H1 (cell line): Measurements from ENCODE around the gene MTNR1A. TPM values are rescaled to one million over a fixed set of nuclear protein-coding genes. Genes with fewer than 3 reads are reported as not detected.

Experiments used
- CTCF ChIA-PET: fragments of 300-600 bp; sonication (Branson Sonifier 250); formaldehyde crosslinking; loops from one replicate; lab custom pipeline; 2021; ENCODE audit not compliant: partially characterized antibody; lab: Charles Lee
- POLR2A ChIA-PET: fragments of 300-600 bp; sonication (Branson Sonifier 250); formaldehyde crosslinking; loops from one replicate; lab custom pipeline; 2021; ENCODE audit warnings: inconsistent platforms; ENCODE audit not compliant: partially characterized antibody; lab: Charles Lee
- DNase-seq, 2 experiments: peaks; one replicate each; pipeline versions ENCODE4 v3.0.0 to v3.0.0-alpha.2; 2010 to 2022; ENCODE audit warnings: low spot score in 2 of 2, low read depth in 1 of 2, mixed read lengths in 1 of 2
- FAIRE-seq: peaks from 2 replicates; lab custom pipeline; 2011; peaks lifted over from hg19 to GRCh38; lab: Jason Lieb, UNC
- H2AFZ ChIP-seq: 2 replicates; pipeline ENCODE4 v1.8.1; 2012; ENCODE audit warnings: low read length, inconsistent platforms
- H2AK5ac ChIP-seq: 2 replicates; pipeline ENCODE4 v1.6.1; 2013; ENCODE audit warnings: low read depth, low read length
- H2BK120ac ChIP-seq: replicated peaks from 2 replicates; pipeline ENCODE3; 2013; ENCODE audit warnings: low read depth, low read length, inconsistent platforms
- H2BK12ac ChIP-seq: 2 replicates; pipeline ENCODE4 v1.6.1; 2013; ENCODE audit warnings: low read depth, low read length
- H2BK15ac ChIP-seq: 2 replicates; pipeline ENCODE4 v1.6.1; 2013; ENCODE audit warnings: low read length
- H2BK20ac ChIP-seq: 2 replicates; pipeline ENCODE4 v1.6.1; 2013; ENCODE audit warnings: low read length
- H2BK5ac ChIP-seq: 2 replicates; pipeline ENCODE4 v1.6.1; 2013; ENCODE audit warnings: low read depth, low read length
- H3K14ac ChIP-seq: 2 replicates; pipeline ENCODE4 v1.6.1; 2013; ENCODE audit warnings: inconsistent platforms; ENCODE audit not compliant: insufficient read length
- H3K18ac ChIP-seq: 2 replicates; pipeline ENCODE4 v1.6.1; 2013; ENCODE audit warnings: low read length; ENCODE audit errors: extremely low read depth
- H3K23ac ChIP-seq: 2 replicates; pipeline ENCODE4 v1.6.1; 2013; ENCODE audit warnings: inconsistent platforms; ENCODE audit not compliant: insufficient read length
- H3K23me2 ChIP-seq: 2 replicates; pipeline ENCODE4 v1.6.1; 2013; ENCODE audit warnings: low read depth, low read length
- H3K27ac ChIP-seq: 2 replicates; pipeline ENCODE4 v1.6.1; 2011; ENCODE audit warnings: low read depth, low read length, inconsistent platforms
- H3K27me3 ChIP-seq, 4 experiments: replicated peaks in 1 of 4; 1 replicate in 1 of 4; 2 replicates in 3 of 4; pipeline versions ENCODE4 v1.6.1 to v1.8.1; 2011 to 2013; ENCODE audit warnings: low read length in 3 of 4, mild to moderate bottlenecking in 3 of 4, inconsistent platforms in 2 of 4, mixed read lengths in 2 of 4, moderate library complexity in 1 of 4; ENCODE audit not compliant: control insufficient read depth in 3 of 4, insufficient read depth in 3 of 4; ENCODE audit errors: extremely low read depth in 1 of 4
- H3K36me3 ChIP-seq, 4 experiments: 2 replicates each; pipeline versions ENCODE4 v1.6.1 to v1.8.1; 2011 to 2013; ENCODE audit warnings: mild to moderate bottlenecking in 4 of 4, low read length in 3 of 4, moderate library complexity in 2 of 4, control low read depth in 1 of 4, inconsistent platforms in 1 of 4; ENCODE audit not compliant: insufficient read depth in 4 of 4, control insufficient read depth in 2 of 4
- H3K4ac ChIP-seq: replicated peaks from 2 replicates; pipeline ENCODE3; 2013; ENCODE audit warnings: low read length, low read depth, mixed read lengths, inconsistent platforms; ENCODE audit not compliant: insufficient read length
- H3K4me1 ChIP-seq, 4 experiments: replicated peaks in 1 of 4; 1 replicate in 1 of 4; 2 replicates in 3 of 4; pipeline versions ENCODE4 v1.6.1 to v1.8.1; 2011 to 2013; ENCODE audit warnings: low read length in 3 of 4, inconsistent platforms in 2 of 4, mixed read lengths in 1 of 4; ENCODE audit not compliant: insufficient read depth in 4 of 4, control insufficient read depth in 3 of 4
- H3K4me2 ChIP-seq, 2 experiments: 2 replicates each; pipeline versions ENCODE4 v1.6.1 to v1.8.1; 2011 to 2013; ENCODE audit warnings: low read depth in 2 of 2, low read length in 2 of 2, control low read depth in 1 of 2, inconsistent platforms in 1 of 2, mild to moderate bottlenecking in 1 of 2; ENCODE audit not compliant: insufficient read depth in 1 of 2
- H3K4me3 ChIP-seq, 4 experiments: fragments of 200-600, 300-600 bp in 1 of 4; sonication (generic), shearing (Covaris generic), sonication (Bioruptor Twin) in 1 of 4; 2 replicates each; pipeline versions ENCODE4 v1.5.1 to v1.8.1; 2011 to 2016; ENCODE audit warnings: low read length in 4 of 4, low read depth in 3 of 4, control low read depth in 2 of 4, inconsistent platforms in 2 of 4, mild to moderate bottlenecking in 2 of 4, mixed read lengths in 1 of 4, moderate library complexity in 1 of 4; ENCODE audit not compliant: insufficient read depth in 2 of 4; ENCODE audit errors: extremely low read depth in 1 of 4
- H3K56ac ChIP-seq: replicated peaks from 2 replicates; pipeline ENCODE3; 2013; ENCODE audit warnings: low read depth, mild to moderate bottlenecking, mixed read lengths, low read length, inconsistent platforms; ENCODE audit not compliant: insufficient read length
- H3K79me1 ChIP-seq: 2 replicates; pipeline ENCODE4 v1.6.1; 2013; ENCODE audit warnings: low read depth, low read length, control low read depth
- H3K79me2 ChIP-seq, 2 experiments: 2 replicates each; pipeline versions ENCODE4 v1.6.1 to v1.8.1; 2012 to 2013; ENCODE audit warnings: low read length in 2 of 2, mild to moderate bottlenecking in 2 of 2, inconsistent platforms in 1 of 2; ENCODE audit not compliant: insufficient read depth in 2 of 2, control insufficient read depth in 1 of 2
- H3K9ac ChIP-seq, 4 experiments: replicated peaks in 1 of 4; 1 replicate in 1 of 4; 2 replicates in 3 of 4; pipeline versions ENCODE4 v1.6.1 to v1.8.1; 2011 to 2013; ENCODE audit warnings: low read depth in 3 of 4, low read length in 3 of 4, control low read depth in 2 of 4, mild to moderate bottlenecking in 2 of 4, moderate library complexity in 2 of 4, inconsistent platforms in 1 of 4; ENCODE audit errors: extremely low read depth in 1 of 4
- H3K9me3 ChIP-seq, 2 experiments: 2 replicates each; pipeline versions ENCODE4 v1.6.1 to v1.8.1; 2012 to 2013; ENCODE audit warnings: mild to moderate bottlenecking in 2 of 2, moderate library complexity in 2 of 2, control low read depth in 1 of 2, inconsistent platforms in 1 of 2, low read depth in 1 of 2, low read length in 1 of 2, mixed read lengths in 1 of 2; ENCODE audit not compliant: insufficient read depth in 2 of 2
- H4K20me1 ChIP-seq, 2 experiments: replicated peaks in 1 of 2; 2 replicates each; pipeline versions ENCODE3 to v1.8.1; 2011 to 2013; ENCODE audit warnings: inconsistent platforms in 2 of 2, low read length in 2 of 2, mild to moderate bottlenecking in 1 of 2; ENCODE audit not compliant: insufficient read depth in 2 of 2, control insufficient read depth in 1 of 2
- H4K5ac ChIP-seq: 2 replicates; pipeline ENCODE4 v1.6.1; 2013; ENCODE audit warnings: low read length, low read depth, mixed read lengths, inconsistent platforms; ENCODE audit not compliant: insufficient read length
- H4K8ac ChIP-seq: 2 replicates; pipeline ENCODE4 v1.8.0; 2013; ENCODE audit warnings: mild to moderate bottlenecking, moderate library complexity, low read length, inconsistent platforms; ENCODE audit not compliant: insufficient read depth; ENCODE audit errors: extremely low read depth
- H4K91ac ChIP-seq: replicated peaks from 2 replicates; pipeline ENCODE3; 2013; ENCODE audit warnings: low read length, mixed read lengths, inconsistent platforms; ENCODE audit not compliant: insufficient read length
- ASH2L ChIP-seq: fragments of 200-600, 300-600 bp; sonication (generic); IDR thresholded peaks from one replicate; pipeline ENCODE4 v1.7.1; 2017; ENCODE audit warnings: low read length
- BACH1 ChIP-seq: IDR thresholded peaks from 2 replicates; pipeline ENCODE4 v1.6.1; 2012; ENCODE audit warnings: low read length, improper control_type of control experiment
- CHD1 ChIP-seq: IDR thresholded peaks from 2 replicates; pipeline ENCODE4 v1.6.1; 2012; ENCODE audit warnings: low read depth, low read length, improper control_type of control experiment
- GABPA ChIP-seq: IDR thresholded peaks from 2 replicates; pipeline ENCODE4 v1.6.1; 2011; ENCODE audit warnings: mild to moderate bottlenecking, low read length, moderate library complexity, borderline replicate concordance; ENCODE audit not compliant: insufficient read depth
- NRF1 ChIP-seq: IDR thresholded peaks from 2 replicates; pipeline ENCODE4 v1.6.1; 2011; ENCODE audit warnings: mild to moderate bottlenecking, low read depth, low read length, improper control_type of control experiment
- RBBP5 ChIP-seq: IDR thresholded peaks from 2 replicates; pipeline ENCODE4 v1.7.1; 2012; ENCODE audit warnings: low read depth, mild to moderate bottlenecking, inconsistent platforms, low read length, moderate library complexity, borderline replicate concordance
- SAP30 ChIP-seq: fragments of 300-600 bp; sonication (generic); IDR thresholded peaks from 2 replicates; pipeline ENCODE4 v1.7.1; 2012; ENCODE audit warnings: low read length, moderate library complexity, mild to moderate bottlenecking, inconsistent platforms; ENCODE audit not compliant: insufficient read depth, insufficient replicate concordance
- SP2 ChIP-seq: IDR thresholded peaks from 2 replicates; pipeline ENCODE4 v1.6.1; 2012; ENCODE audit warnings: mild to moderate bottlenecking, low read length, inconsistent platforms
- SP4 ChIP-seq: IDR thresholded peaks from 2 replicates; pipeline ENCODE4 v1.6.1; 2012; ENCODE audit warnings: low read length, inconsistent platforms
- TBP ChIP-seq: IDR thresholded peaks from 2 replicates; pipeline ENCODE4 v1.6.1; 2011; ENCODE audit warnings: low read depth, low read length, improper control_type of control experiment
- TEAD4 ChIP-seq: IDR thresholded peaks from 2 replicates; pipeline ENCODE4 v1.6.1; 2012; ENCODE audit warnings: low read depth, low read length, inconsistent platforms, mixed read lengths
- YY1 ChIP-seq: IDR thresholded peaks from 2 replicates; pipeline ENCODE4 v1.6.1; 2011; ENCODE audit warnings: low read depth, mild to moderate bottlenecking, low read length
- WGBS, 2 experiments: shearing (Covaris generic) in 1 of 2; methylation state at CpG; one replicate each; pipeline versions ENCODE4 v1.1.6 to v1.1.7; 2013 to 2015; ENCODE audit warnings: low lambda C conversion rate in 2 of 2, mixed read lengths in 2 of 2, inconsistent platforms in 1 of 2, low coverage in 1 of 2, missing lambda C conversion rate in 1 of 2; ENCODE audit not compliant: insufficient replicate concordance in 2 of 2, insufficient coverage in 1 of 2, insufficient read length in 1 of 2; ENCODE audit errors: extremely low coverage in 1 of 2, missing lambda C conversion rate in 1 of 2; 5-methylcytosine and 5-hydroxymethylcytosine counted together
- polyA plus RNA-seq, 7 experiments: library from polyadenylated mRNA; depleted of rRNA in 3 of 7; stranded (reverse) in 5 of 7; unstranded in 2 of 7; fragments of >200 nt in 5 of 7; fragments of 200-250 nt in 2 of 7; gene quantifications; 1 replicate in 5 of 7; 2 replicates in 1 of 7; 4 replicates in 1 of 7; pipeline versions ENCODE4 v1.2.1 to v1.2.3, GENCODE V29; 2011 to 2013; ENCODE audit warnings: missing spikeins in 2 of 7, mixed read lengths in 2 of 7
- total RNA-seq: library from RNA; stranded (reverse); fragmentation: NEBNext Ultra II Directional; extraction: Animal tissue kit (Norgen Biotek cat#: 25700); gene quantifications from 2 replicates; pipeline ENCODE4 v1.2.1, GENCODE V29; 2021
- TF ChIP-seq, protein P1 (sequence below), 3 experiments: IDR thresholded peaks; 1 replicate in 2 of 3; 2 replicates in 1 of 3; pipeline versions ENCODE4 v1.5.1 to v1.6.1; 2011; ENCODE audit warnings: low read length in 3 of 3, mild to moderate bottlenecking in 3 of 3, inconsistent platforms in 2 of 3, low read depth in 1 of 3, moderate library complexity in 1 of 3; ENCODE audit not compliant: insufficient read depth in 1 of 3; ENCODE audit errors: control extremely low read depth in 1 of 3

The MTNR1A gene
- total and polyA plus RNA-seq, 2 of the 8 experiments (the other 6 are each of a cell fraction or from before 2014, with no cell fraction given), result 0.45 to 1.0 TPM

DNA sequence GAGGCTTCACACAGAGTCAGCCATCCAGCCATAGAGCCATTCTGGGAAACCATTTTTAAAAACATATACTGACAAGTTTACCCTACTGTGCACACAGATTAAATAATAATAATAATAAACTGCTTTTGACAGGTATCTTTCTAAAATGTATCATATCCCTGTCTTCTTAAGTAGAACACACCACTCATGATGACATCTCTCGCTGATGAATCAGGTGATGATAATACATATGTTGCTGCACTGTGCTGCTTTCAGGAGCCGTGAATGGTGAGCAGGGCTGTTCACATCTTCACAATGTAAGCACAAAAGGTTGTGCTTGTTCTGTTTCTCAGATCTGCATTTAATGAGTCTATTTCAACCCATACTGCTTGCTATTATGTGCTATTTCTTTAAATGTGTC is 3.5 kb downstream of the MTNR1A start:
- H3K56ac ChIP-seq, result no peak overlapping the region
- no peak overlapping the region for H3K4me2 ChIP-seq
- H3K79me2 ChIP-seq, result no peaks in the 10 kb centered on the region
- H4K5ac ChIP-seq, result no peak overlapping the region
- H2AK5ac ChIP-seq, result no peak overlapping the region
- H2BK12ac ChIP-seq, result no peak overlapping the region
- peaks cover 0 to 10% (median 5%) of the 10 kb centered on the region in 4 experiments; a peak in 5 of 7 replicates for H3K27me3 ChIP-seq
- no peak for DNase-seq
- H3K23me2 ChIP-seq, result peaks cover 7% of the 10 kb centered on the region; the same call in 1 of the 2 replicates
- no peak overlapping the region for H3K4me3 ChIP-seq
- WGBS, 2 experiments, result 87% methylated on average over 2 of the region's 2 CpGs; no CpG with 5 or more reads in 1 of the 2 experiments
- no peaks in the 10 kb centered on the region for H3K36me3 ChIP-seq
- no peak overlapping the region for H2BK20ac ChIP-seq
- TF ChIP-seq SP2, result no peak
- TF ChIP-seq YY1, result no peak
- TF ChIP-seq NRF1, result no peak
- TF ChIP-seq SAP30, result no peak
- TF ChIP-seq, protein P1, sequence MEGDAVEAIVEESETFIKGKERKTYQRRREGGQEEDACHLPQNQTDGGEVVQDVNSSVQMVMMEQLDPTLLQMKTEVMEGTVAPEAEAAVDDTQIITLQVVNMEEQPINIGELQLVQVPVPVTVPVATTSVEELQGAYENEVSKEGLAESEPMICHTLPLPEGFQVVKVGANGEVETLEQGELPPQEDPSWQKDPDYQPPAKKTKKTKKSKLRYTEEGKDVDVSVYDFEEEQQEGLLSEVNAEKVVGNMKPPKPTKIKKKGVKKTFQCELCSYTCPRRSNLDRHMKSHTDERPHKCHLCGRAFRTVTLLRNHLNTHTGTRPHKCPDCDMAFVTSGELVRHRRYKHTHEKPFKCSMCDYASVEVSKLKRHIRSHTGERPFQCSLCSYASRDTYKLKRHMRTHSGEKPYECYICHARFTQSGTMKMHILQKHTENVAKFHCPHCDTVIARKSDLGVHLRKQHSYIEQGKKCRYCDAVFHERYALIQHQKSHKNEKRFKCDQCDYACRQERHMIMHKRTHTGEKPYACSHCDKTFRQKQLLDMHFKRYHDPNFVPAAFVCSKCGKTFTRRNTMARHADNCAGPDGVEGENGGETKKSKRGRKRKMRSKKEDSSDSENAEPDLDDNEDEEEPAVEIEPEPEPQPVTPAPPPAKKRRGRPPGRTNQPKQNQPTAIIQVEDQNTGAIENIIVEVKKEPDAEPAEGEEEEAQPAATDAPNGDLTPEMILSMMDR (IDR thresholded peaks at IDR 0.05; ENCODE audit: control extremely low read depth in 1 of 3, insufficient read depth in 1 of 3, low read depth in 1 of 3, low read length in 3 of 3), result no peak
- TF ChIP-seq RBBP5, result no peak
- no peak for TF ChIP-seq TBP
- TF ChIP-seq GABPA, result no peak
- TF ChIP-seq SP4, result no peak
- TF ChIP-seq ASH2L, result no peak
- no peak for TF ChIP-seq BACH1
- TF ChIP-seq TEAD4, result no peak
- TF ChIP-seq CHD1, result no peak
- TF ChIP-seq, all 59 proteins: peak for 0
- POLR2A ChIA-PET, result no interaction called here
- Histone ChIP-seq H2BK15ac (no peak overlapping the region), H3K27ac (no peak overlapping the region), H3K79me1 (no peaks in the 10 kb centered on the region; the same call in 1 of the 2 replicates), H4K20me1 (no peaks in the 10 kb centered on the region), H2BK5ac (no peak overlapping the region), H3K14ac (no peak overlapping the region), H4K91ac (no peak overlapping the region), H3K18ac (no peak overlapping the region), H4K8ac (no peak overlapping the region), H3K4ac (no peak overlapping the region), H3K9ac (no peak overlapping the region), H3K9me3 (no peaks in the 10 kb centered on the region), H2AFZ (no peak overlapping the region), H2BK120ac (no peak overlapping the region), H3K23ac (no peak overlapping the region), H3K4me1 (peaks cover 0 to 5% (median 0%) of the 10 kb centered on the region in 4 experiments; a peak in 2 of 7 replicates)
- no peak for FAIRE-seq
- CTCF ChIA-PET, result interaction anchor here (2.0 to 3.0 kb wide), 2 partner anchors 36 to 257 kb away, joined by 5 to 11 read pairs; no protein-coding TSS in a partner anchor
